ENCODE results near the gene CACNA1F.

The CACNA1F gene

DNA sequence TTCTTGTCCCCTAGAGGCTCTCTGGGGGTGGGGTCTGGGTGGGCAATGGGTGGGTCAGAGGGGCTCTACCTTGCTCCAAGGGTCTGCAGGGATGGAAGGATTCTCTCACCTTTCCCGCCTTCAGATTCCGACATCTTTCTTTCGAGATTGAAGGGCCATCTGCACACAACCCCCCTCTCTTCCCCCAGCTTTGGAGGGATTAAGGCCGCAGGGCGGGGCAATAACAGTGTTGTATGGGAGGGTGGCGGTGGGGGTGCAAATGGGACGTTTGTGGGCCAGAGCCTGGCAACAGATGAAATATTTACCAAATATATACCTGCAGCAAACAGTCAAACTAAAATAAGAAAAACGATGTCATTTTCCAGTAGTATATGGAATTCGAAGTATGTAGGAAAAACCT is at the start of gene CACNA1F:
CACNA1F (minus strand) TSS at position 165 of the 400 bp plus-strand sequence; CDS start at position 134, 31 bp downstream.
- DNase-seq, result no peak

- no peak for DNase-seq
These were observed 49.5 kb upstream of the CACNA1F start for GRCh38 chrX:49282647-49283011.

DNA sequence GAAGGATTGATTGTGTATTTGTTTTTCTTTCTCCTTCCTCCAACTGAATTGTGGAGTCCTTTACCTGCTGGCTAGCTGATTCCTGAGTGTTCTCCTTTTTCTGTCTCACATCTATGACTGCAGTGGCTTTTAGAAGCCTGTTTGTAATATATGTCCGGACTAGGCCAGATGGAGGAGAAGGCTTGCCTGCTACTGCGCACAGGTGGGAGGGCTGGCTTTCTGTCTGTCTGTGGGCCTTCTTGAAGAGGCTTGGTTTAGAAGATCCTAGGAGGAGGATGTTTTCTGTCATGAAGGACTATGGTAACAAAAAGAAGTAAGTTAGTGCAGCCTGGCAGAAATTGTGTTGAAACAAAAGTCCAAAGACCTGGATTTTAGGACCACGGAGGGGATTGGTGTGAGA is 44.9 kb upstream of the CACNA1F start:
- DNase-seq, result no peak

GRCh38 chrX:49277535-49277830 is 44.3 kb upstream of the CACNA1F start:
- no peak for DNase-seq

- no peak for DNase-seq
These were observed 43.8 kb upstream of the CACNA1F start for GRCh38 chrX:49276671-49277534.

- DNase-seq, result no peak
These were observed 43.1 kb upstream of the CACNA1F start for GRCh38 chrX:49276207-49276606.

- DNase-seq, result no peak
These were observed 40.1 kb upstream of the CACNA1F start for GRCh38 chrX:49273181-49273727.

DNA sequence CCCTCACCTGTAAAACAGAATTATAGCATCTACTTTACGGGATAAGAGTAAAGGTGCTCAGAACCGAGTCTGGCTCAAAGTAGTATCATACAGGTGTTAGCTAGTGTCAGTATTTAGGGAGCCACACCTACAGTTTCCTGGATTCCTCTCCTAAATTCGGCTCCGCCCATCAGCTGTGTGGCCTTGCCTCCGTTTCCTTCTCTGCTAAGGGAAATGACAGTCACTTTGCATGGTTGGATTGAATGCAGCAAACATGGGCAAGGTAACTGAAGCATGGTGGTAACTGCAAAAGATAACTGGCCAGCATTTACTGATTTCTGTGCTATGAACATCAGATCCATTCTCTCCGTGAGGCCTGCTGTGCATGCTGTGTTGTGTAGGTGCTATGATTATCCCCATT is 39.3 kb upstream of the CACNA1F start:
- DNase-seq, result no peak

- no peak for DNase-seq
These were observed 38.2 kb upstream of the CACNA1F start for GRCh38 chrX:49271341-49271740.

DNA sequence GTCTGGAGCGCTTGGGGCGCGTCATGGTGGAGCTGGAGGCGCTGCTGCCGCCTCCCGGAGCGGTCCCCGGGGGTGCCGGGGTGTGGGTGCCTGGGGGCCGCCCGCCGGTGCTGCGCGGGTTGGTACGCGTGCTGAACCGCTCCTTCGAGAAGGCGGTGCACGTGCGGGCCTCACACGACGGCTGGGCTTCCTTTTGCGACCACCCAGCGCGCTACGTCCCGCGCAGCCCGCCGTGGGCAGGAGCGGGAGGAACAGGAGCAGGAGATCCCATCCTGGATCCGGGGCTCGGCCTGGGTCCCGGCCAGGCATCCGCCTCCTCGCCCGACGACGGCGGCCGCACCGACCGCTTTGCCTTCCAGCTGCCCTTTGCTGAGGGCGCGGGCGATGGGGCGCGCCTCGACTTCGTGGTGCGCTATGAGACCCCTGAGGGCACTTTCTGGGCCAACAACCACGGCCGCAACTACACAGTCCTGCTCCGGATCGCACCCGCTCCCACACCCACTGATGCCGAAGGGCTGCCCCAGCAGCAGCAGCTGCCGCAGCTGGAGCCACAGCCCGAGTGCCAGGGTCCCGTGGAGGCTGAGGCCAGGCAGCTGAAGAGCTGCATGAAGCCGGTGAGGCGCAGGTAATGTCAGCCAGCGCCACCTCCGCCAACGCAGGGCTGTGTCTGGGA is 37.2 kb upstream of the CACNA1F start:
- DNase-seq, result no peak

DNA sequence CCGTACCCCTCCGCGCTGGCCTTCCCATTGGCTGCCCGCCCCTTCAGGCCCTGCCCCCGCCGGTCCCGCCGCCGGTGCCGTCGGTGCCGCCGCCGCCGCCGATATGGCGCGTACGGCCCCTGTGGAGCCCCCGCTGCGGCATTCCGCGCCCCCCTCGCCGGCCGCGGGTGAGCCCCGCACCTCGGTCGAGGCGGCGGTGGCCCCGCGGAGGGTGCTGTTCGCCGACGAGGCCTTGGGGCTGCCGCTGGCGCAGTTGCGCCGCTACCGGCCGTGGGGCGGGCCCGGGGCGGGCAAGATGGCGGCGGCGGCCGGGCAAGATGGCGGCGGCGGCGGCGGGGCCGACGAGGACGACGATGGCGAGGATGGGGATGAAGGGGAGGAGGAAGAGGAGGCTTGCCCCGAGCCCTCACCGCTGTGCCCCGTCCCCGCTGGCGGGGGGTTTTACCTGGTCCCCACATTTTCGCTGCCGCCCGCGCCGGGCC is 36.7 kb upstream of the CACNA1F start, which contains the start of gene PPP1R3F:
PPP1R3F (plus strand) TSS at position 27 of the 482 bp plus-strand sequence; CDS start at position 104, 77 bp downstream.
- no peak for DNase-seq

DNA sequence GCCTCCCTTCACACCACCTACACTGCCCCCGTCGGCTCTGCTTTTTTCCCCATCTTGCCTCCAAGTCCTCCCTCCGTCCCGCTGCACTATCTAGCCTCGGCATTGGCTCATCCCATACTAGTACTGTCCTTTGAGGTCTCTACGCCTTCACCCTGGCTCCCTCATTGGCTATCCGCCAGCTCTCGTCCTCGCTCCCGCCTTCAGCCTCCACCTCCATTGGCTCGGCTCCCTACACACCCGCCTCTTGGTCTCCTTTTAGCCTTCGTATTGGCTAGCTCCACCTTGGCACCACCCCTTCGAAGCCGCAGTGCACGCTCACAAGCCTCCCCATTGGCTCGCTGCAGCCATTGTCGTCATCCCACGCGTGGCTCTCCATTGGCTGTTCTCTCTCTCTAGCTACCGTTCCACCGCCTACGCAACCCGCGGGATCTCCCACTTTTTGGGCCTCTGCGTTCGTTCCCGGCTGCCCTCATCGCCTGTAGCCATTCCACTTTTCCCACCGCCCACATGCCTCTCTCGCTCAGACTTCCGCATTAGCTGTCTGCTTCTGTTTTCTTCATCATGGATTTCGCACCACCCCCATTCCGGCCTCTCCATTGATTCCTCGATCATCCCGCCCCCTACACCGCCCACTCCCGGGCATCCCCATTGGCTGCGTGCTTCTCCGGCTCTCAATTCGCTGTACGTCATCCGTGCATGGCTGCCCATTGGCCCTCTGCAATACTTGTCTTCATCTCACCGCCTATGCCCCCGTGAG is 36.0 kb upstream of the CACNA1F start:
- DNase-seq, result peak; percentile 94

GRCh38 chrX:49268702-49269009 is 35.5 kb upstream of the CACNA1F start:
- DNase-seq, result no peak

DNA sequence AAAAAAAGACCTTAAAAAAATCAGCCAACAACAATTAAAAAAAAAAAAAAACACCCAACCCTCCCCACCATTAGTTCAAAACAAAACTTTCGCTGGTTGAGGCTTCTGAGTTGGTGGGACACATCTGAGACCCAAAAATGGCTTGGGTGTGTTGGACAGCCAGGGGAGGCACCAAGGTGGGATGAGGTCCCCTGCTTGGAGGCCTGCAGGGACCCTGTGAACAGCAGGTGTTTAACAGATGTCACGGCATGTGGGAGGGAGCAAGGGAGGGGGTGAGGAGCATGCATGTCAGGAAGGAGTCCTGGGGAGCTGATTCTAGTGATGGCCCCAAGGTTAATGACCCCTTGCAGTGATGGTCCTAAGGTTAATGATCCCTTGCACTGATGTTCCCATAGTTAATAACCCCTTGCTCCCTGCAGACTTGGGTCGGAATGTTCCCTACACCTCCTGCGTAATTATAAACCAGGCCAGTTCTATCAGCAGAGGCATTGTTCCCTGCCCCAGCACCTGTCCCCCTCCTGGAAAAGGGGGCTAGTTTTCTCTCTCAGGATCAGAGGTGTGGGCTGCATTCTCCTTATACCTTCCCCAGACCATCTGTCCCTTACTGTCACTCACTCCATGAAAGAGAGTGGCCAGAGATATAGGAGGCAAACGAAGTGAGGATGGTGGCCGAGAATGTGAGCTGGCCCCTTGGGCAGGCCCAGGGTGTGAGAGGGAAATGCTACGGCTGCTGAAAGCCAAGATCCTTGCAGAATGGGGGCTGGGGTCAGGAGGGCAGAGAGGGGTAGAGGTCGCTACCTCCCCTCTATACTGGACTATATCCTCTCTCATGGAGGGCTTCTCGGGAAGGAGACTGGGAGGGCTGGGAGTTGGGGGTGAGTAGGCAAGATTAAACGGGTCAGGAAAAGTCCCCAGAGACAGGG is 33.6 kb upstream of the CACNA1F start:
- no peak for DNase-seq

- no peak for DNase-seq
These were observed 31.3 kb upstream of the CACNA1F start, which contains the start of gene FOXP3 for GRCh38 chrX:49264460-49264859. FOXP3 (minus strand) TSS chrX:49264710; CDS start chrX:49258505, 6,205 bp downstream.

DNA sequence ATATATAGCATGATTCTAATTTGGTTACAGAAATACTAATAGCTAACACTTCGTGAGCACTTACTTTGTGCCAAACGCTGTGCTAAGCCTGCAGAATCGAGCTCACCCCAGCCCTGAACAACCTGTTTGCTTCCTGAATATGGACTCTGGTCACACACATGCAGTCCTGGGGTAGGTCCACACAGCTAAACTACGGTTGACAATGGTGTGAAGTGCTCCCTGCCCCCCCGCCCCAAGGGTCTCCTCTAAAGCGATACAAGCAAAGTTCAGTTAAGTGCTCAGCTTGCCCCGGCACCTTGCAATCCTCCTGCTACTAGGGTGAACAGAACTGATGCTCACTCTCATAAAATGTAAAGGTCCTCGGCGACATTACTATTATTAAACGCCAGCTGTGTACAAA is 30.5 kb upstream of the CACNA1F start:
- DNase-seq, result no peak

GRCh38 chrX:49262603-49263002 is 29.5 kb upstream of the CACNA1F start:
- no peak for DNase-seq

- DNase-seq, result no peak
These were observed 27.3 kb upstream of the CACNA1F start for GRCh38 chrX:49260221-49260985.

GRCh38 chrX:49258749-49259124 is 25.6 kb upstream of the CACNA1F start:
- DNase-seq, result no peak

DNA sequence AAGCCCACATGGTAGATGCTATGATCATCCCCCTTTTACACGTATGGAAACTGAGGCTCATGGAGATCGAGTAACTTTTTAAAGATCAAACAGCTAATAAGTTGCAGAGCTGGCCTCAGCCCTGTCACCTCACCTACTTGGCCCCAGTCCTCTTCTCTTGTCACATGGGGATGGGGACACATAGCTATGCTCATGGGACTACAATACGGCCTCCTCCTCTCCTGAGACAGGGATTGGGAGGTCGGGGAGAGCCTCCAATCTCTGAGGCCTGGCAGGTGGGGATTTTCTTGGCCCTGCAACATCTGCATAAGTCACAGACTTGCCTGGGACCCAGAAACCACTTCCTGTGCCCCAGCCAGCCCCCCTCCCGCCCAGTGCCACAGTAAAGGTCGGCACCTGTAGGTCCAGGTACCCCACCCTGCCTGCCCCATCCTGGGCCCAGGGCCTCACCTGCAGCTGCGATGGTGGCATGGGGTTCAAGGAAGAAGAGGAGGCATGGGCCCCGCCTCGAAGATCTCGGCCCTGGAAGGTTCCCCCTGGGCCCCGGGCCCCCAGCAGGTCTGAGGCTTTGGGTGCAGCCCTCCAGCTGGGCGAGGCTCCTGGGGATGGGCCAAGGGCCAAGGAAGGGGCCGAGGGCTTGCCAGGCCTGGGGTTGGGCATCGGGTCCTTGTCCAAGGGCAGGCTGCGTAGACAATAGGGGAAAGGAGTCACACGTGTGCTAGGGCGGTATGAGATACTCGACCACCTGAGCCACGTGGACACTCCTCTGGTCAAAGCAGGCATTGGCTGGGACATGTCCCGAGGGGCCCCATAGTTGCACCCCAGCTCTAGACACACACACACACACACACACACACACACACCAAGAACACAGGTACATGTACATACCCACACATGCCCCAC is 25.0 kb upstream of the CACNA1F start:
- DNase-seq, result no peak
